ENCODE measurements around the gene TRNP1.
"Not testable (repeated sequence)": the region's sequence is repeated elsewhere in the genome, so short reads cannot be mapped to it uniquely, and the experiment has no call there.

TRNP1 gene, protein sequence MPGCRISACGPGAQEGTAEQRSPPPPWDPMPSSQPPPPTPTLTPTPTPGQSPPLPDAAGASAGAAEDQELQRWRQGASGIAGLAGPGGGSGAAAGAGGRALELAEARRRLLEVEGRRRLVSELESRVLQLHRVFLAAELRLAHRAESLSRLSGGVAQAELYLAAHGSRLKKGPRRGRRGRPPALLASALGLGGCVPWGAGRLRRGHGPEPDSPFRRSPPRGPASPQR

DNA sequence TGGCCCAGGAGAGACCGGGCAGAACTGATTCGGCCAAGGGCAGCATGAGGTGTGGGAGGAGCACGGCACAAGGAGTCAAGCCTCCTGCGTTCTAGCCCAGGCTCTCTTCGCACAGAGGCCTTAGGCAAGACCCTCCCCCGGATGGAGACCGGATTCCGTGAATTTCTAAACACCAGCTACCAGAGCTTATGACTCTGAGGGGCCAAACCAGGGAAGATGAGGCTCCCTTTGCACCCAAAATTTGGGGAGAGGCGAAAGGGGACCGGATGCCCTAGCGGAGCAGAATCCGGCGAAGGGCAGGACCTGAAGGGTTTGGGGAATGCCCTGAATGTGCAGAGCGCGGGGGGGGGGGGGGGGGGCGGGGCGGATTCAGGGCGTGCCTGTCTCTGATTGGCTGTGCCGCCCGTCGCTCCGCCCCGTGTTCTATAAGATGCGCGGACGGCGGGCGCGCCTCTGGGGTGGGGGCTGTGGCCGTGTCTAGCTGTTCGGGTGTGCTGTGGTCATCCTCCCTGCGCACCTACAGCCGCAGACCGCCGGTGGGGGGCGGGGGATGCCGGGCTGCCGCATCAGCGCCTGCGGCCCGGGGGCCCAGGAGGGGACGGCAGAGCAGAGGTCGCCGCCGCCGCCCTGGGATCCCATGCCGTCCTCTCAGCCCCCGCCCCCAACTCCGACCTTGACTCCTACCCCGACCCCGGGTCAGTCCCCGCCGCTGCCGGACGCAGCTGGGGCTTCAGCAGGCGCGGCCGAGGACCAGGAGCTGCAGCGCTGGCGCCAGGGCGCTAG lies at the start of gene TRNP1:
Gene TRNP1 (plus strand): TSS at position 456 of the 783 bp plus-strand sequence. CDS start 95 bp downstream, at position 551.
- peak; percentile 69 to 72 for DNase-seq

DNA sequence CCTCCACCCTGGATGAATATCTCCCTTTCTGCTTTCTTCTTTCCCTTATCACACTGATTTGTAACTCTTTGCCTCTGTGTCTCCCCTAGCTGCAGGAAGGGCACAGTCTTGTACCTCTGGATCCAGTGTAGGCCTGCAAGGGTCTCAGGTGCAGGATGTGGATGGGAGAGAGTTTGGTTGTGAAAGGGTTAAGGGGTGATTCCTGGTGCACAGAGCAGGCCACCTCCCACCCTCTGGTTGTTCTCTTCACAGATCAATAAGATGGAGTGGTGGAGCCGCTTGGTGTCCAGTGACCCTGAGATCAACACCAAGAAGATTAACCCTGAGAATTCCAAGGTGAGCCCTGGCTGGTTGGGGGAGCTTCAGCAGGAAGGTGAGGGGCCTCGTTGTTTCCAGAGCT lies 48.4 kb upstream of the TRNP1 start:
- DNase-seq, result no peak

DNA sequence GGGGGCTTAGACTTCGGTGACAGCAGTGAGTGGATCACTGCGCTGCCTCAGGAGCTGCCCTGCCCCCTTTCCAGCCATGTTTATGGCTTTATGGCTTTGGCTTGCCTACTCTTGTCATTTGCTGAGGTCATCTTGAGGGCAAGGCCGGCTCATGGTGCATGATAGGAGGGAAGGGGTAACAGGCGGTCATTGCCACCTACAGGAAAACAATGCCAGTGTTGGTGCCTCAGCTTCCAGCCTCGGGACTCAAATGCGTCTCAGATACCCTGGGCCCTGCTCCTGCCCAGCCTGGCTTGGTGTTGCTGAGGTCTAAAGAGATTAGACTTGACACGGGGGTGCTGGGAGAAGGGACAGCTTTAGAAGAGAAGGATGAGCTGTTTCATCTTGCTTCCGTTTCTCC lies 47.8 kb upstream of the TRNP1 start:
- DNase-seq, result no peak

DNA sequence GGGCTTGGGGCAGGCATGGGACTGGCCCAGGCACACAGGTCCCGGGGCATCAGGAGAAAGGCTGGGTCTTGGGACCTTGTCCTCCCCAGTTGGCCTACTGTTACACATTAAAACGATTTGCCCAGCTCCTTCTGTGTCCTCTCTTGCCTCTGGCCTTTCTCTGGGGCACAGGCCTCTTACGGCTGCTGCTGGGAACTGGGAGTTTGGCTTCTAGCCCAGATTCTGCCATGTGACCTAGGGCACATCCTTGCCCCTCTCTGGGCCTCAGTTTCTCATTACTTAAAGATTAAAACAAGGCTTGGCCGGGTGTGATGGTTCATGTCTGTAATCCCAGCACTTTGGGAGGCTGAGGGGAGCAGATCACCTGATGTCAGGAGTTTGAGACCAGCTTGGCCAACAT lies 47.2 kb upstream of the TRNP1 start:
- DNase-seq, result no peak

DNA sequence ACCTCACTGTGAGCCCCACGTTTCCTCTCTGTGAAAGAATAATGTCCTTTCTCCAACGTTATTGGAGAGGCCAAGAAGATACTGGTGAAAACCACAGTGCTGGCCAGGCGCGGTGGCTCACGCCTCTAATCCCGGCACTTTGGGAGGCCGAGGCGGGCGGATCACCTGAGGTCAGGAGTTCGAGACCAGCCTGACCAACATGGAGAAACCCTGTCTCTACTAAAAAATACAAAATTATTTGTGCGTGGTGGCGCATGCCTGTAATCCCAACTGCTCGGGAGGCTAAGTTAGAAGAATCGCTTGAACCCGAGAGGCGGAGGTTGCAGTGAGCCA lies 44.8 kb upstream of the TRNP1 start:
- DNase-seq, result not testable (repeated sequence)

GRCh38 chr1:26949266-26949925 lies 44.1 kb upstream of the TRNP1 start:
- DNase-seq, result no peak

DNA sequence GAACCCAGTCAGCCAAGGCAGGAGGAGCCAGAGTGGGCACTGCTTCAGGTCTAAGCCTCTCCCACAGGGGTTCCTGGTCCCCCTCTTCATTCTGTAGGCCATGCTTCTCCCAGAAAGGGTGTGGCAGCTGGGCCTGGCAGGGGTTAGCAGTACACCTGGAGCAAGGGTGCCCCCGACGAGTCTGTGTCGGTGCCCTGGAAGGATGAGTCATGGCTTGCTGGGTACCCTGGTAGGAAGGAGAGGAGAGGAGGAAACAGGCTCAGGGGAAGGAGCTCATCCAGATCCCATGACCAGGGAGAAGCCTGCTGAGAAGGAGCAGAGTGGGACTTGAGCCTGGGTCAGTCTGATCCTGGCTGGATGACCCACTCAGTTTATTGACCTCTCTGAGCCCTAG lies 43.6 kb upstream of the TRNP1 start:
- no peak for DNase-seq

GRCh38 chr1:26950602-26951001 lies 42.9 kb upstream of the TRNP1 start:
- DNase-seq, result no peak

- no peak for DNase-seq
Measured at GRCh38 chr1:26951216-26951615, 42.3 kb upstream of the TRNP1 start.

DNA sequence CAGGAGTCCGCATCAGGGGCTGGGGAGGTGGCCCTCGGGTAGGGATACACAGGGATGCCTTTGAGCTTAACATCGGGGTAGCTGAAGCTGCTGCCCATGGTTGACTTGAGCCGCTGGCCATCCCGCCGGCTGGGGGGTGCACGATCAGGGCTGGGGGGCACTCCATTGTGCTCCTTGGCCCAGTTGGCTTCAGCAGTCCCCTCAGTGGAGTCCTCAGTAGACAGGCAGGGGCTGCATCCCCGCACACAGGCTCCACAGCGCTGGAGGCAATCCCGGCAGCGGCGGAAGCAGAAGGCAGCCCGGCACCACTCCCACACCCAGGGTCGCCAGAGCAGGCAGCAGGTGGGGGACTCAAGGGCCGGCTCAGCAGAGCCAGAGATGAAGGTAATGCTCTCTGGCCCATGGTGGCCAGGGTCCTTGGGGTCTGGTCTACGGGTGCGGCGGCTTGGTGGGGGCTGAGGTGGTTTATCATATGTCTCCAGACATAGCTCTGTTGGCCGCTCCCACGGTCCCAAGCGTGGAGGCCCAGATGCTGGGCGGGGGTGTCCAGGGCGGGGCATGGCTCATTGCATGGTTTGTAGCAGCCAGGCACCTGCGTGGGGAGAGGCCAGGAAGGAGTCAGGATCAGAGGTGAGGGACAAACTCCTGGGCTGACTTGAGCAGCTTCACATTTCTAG lies 41.5 kb upstream of the TRNP1 start:
- DNase-seq, result no peak

DNA sequence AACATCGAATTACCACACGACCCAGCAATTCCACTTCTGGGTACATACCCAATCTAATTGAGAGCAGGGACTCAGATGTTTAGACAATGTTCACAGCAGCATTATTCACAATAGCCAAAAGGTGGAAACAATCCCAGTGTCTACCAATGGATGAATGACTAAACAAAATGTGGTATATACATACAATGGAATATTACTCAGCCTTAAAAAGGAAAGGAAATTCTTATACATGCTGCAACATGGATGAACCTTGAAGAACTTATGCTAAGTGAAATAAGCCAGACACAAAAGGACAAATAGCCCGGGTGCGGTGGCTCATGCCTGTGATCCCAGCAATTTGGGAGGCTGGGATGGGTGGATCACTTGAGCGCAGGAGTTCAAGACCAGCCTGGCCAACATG lies 40.1 kb upstream of the TRNP1 start:
- DNase-seq, result no peak

DNA sequence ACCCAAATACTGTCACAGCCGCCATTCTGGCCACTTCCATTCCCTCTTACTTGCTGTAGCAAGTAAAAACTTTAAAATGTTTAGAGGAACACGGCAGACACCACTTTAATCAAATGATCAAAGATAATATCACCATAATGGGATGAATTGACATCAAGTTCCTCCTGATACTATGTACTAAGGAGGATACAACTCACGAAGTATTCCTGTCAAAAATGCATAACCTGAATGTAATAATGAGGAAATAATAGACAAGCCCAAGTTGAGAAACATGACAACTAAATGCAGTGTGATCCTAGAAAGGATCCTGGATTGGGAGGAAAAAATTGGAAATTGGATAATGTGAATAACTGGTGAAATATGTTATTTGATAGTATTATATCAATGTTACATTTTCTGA lies 37.2 kb upstream of the TRNP1 start:
- DNase-seq, result no peak

DNA sequence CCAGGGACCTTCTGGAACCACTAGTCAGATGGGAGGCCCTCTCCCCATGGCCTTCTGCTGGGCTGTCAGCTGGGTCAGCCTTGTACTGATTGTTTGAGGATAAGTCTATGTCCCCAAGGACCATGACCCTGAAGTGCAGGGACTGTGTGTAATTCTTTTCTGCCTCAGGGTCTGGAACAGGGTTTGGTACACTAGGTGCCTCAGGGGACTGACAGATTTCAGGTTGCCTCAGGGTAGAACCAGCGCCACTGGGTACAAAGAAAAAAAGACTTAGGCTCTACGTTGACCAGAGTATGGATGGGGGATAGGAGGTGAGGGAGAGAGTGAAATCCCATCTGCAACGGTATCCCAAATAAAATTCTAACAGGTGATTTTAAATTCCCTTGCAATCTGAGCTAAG lies 36.2 kb upstream of the TRNP1 start:
- no peak for DNase-seq

DNA sequence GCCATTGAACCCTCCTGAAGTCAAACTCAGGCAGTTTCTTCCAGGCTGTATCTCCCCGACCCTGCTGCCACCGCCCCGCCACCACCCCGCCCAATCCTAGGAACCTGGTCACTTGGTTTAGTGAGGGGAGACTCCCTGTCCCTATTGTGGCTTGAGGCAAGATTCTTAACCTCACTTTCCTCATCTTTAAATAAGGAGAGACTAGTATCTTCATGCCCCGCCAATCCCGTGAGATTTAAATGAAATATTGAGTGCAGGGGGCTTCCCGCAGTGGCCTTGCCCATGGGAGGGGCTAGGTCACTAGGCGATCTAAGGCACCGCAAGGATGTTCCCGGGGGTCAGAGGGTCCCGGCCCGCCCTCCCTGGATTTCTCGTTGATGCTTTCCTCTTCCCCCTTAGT lies 34.2 kb upstream of the TRNP1 start:
- DNase-seq, result no peak

- peak; percentile 50 to 52 for DNase-seq
Measured at GRCh38 chr1:26959722-26960624, 33.5 kb upstream of the TRNP1 start, which contains the start of gene KDF1. Gene KDF1, minus strand, starts transcription at chr1:26960468. Its CDS starts 8,088 bp downstream, at chr1:26952380.

DNA sequence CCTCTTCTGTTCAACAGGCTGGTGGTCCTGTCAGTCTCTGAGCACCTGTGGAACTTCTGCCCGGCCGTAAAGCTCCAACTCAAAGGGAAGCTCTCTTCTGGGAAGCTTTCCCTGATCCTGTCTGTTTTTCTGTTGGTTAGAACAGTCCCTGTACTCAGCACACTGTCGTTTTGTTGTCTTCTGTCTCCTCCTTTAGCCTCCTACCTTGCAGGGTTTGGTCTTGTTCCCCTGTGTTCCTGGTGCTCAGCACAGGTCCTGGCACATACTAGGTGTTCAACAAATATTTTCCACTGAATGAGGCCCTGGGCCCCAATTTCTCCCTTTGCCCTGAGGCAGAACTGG lies 32.9 kb upstream of the TRNP1 start:
- no peak for DNase-seq

GRCh38 chr1:26961826-26962225 lies 31.7 kb upstream of the TRNP1 start:
- no peak for DNase-seq

DNA sequence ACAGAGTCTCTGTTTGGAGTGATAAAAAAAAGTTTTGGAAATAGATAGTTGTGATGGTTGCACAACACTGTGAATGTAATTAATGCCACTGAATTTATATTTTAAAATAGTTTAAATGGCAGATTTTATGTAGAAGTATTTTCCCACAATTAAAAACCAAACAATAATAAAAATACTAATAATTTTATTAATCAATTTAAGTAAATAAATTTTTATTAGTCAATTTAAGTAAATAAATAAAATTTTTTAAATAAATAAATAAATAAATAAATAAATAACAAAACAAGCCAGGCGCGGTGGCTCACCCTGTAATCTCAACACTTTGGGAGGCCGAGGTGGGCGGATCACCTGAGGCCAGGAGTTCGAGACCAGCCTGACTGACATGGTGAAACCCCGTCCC lies 28.3 kb upstream of the TRNP1 start:
- DNase-seq, result no peak

GRCh38 chr1:26965628-26966027 lies 27.9 kb upstream of the TRNP1 start:
- no peak for DNase-seq

- DNase-seq, result no peak
Measured at GRCh38 chr1:26970810-26971209, 22.7 kb upstream of the TRNP1 start.

- DNase-seq, result no peak
Measured at GRCh38 chr1:26971590-26971989, 21.9 kb upstream of the TRNP1 start.

GRCh38 chr1:26972390-26972789 lies 21.1 kb upstream of the TRNP1 start:
- DNase-seq, result no peak

- DNase-seq, result no peak
Measured at GRCh38 chr1:26972821-26973220, 20.7 kb upstream of the TRNP1 start.
